Cardiac muscle cell (in vitro differentiated cells and primary cell): ENCODE data around the gene KICS2. TPM values are rescaled to one million over a fixed set of nuclear protein-coding genes. Genes with fewer than 3 reads are reported as not detected.

ENCODE experiments used
- DNase-seq, 2 donors: peaks; one replicate each; pipeline versions ENCODE4 v3.0.0 to v3.0.0-alpha.2; 2010 to 2017; ENCODE audit warnings: low read depth in 1 of 2, low spot score in 1 of 2
- H3K27ac ChIP-seq: fragments of 200-600 bp; sonication (generic); 2 replicates; pipeline ENCODE4 v1.5.1; 2016
- H3K27me3 ChIP-seq: fragments of 200-600 bp; sonication (generic); 2 replicates; pipeline ENCODE4 v1.6.0; 2016; ENCODE audit warnings: control low read depth
- H3K36me3 ChIP-seq: fragments of 200-600 bp; sonication (generic); 2 replicates; pipeline ENCODE4 v1.5.1; 2016; ENCODE audit warnings: control low read depth
- H3K4me1 ChIP-seq: fragments of 200-600 bp; sonication (generic); 2 replicates; pipeline ENCODE4 v1.8.1; 2017; ENCODE audit warnings: low read depth, mild to moderate bottlenecking, mixed run types
- H3K4me3 ChIP-seq: fragments of 200-600 bp; sonication (generic); 2 replicates; pipeline ENCODE4 v1.5.1; 2016; ENCODE audit warnings: mild to moderate bottlenecking
- H3K9me3 ChIP-seq: fragments of 200-600 bp; sonication (generic); 2 replicates; pipeline ENCODE4 v1.5.1; 2017; ENCODE audit warnings: low read depth, mild to moderate bottlenecking, control low read depth
- polyA plus RNA-seq: library from polyadenylated mRNA; unstranded; fragments of >200 nt; fragmentation: Nextera tagmentation; extraction: Ambion mirVana; gene quantifications from 2 replicates; pipeline ENCODE4 v1.2.1, GENCODE V29; 2016
- total RNA-seq: library from RNA; depleted of rRNA; stranded (reverse); fragments of >200 nt; gene quantifications from 2 replicates; pipeline ENCODE4 v1.2.3, GENCODE V29; 2016
- TF ChIP-seq, protein P1 (sequence below): IDR thresholded peaks from 2 replicates; pipeline ENCODE4 v1.5.1; 2012; ENCODE audit warnings: low read depth, mild to moderate bottlenecking, low read length

KICS2 gene
- total and polyA plus RNA-seq, 2 experiments from 2014 or later, result 0.81 to 7.2 TPM

DNA sequence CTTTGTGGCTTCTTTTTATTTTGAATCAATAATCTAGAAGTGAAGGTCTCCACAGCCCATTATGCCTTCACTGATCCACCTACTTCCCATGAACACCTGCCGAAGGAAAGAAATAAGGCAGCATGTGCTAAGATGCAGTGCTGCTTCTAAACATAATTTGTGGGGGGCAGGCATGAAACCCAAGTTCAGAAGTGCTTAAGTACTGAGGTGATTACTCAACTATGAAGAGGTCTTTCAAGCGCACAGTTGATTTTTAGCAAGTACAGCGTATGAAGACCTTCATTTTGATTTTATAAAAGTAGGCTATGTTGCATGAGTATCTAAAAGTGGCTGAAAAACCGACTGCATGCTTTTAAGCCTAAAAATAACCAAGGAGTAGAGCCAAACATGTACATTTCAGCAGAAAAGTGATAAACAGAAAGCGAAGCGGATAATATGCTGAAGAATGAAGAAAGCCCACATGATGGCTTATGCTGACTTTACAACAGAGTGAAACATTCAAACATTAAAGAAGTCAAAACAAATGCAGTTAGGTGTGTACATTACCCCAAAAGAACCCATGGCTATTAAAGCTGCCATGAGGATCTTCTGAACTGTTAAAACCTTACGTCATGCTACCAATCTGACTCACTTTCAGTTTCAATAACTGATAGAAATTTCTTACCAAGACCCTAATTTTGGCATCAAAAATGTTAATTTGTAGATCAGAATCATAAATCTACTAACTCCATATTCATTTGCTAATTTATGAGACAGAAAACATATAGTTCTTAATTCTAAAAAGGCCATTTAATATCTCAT, 29.3 kb downstream of the KICS2 start:
- H3K36me3 ChIP-seq, result no peaks in the 10 kb centered on the region
- H3K4me3 ChIP-seq, result no peak overlapping the region
- TF ChIP-seq, protein P1, sequence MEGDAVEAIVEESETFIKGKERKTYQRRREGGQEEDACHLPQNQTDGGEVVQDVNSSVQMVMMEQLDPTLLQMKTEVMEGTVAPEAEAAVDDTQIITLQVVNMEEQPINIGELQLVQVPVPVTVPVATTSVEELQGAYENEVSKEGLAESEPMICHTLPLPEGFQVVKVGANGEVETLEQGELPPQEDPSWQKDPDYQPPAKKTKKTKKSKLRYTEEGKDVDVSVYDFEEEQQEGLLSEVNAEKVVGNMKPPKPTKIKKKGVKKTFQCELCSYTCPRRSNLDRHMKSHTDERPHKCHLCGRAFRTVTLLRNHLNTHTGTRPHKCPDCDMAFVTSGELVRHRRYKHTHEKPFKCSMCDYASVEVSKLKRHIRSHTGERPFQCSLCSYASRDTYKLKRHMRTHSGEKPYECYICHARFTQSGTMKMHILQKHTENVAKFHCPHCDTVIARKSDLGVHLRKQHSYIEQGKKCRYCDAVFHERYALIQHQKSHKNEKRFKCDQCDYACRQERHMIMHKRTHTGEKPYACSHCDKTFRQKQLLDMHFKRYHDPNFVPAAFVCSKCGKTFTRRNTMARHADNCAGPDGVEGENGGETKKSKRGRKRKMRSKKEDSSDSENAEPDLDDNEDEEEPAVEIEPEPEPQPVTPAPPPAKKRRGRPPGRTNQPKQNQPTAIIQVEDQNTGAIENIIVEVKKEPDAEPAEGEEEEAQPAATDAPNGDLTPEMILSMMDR, result no peak
- H3K4me1 ChIP-seq, result no peaks in the 10 kb centered on the region
- H3K27me3 ChIP-seq, result no peaks in the 10 kb centered on the region
- H3K27ac ChIP-seq, result no peak overlapping the region
- no peak for DNase-seq
- no peaks in the 10 kb centered on the region for H3K9me3 ChIP-seq

GRCh38 chr12:64190140-64190539, 32.0 kb downstream of the KICS2 start:
- no peaks in the 10 kb centered on the region for H3K9me3 ChIP-seq
- H3K27me3 ChIP-seq, result no peaks in the 10 kb centered on the region
- TF ChIP-seq, protein P1, result no peak
- H3K27ac ChIP-seq, result no peak overlapping the region
- no peak for DNase-seq
- H3K36me3 ChIP-seq, result no peaks in the 10 kb centered on the region
- no peaks in the 10 kb centered on the region for H3K4me1 ChIP-seq
- H3K4me3 ChIP-seq, result no peak overlapping the region

GRCh38 chr12:64189530-64189929, 32.6 kb downstream of the KICS2 start:
- TF ChIP-seq, protein P1, result no peak
- no peaks in the 10 kb centered on the region for H3K9me3 ChIP-seq

GRCh38 chr12:64187794-64188193, 34.3 kb downstream of the KICS2 start:
- no peaks in the 10 kb centered on the region for H3K36me3 ChIP-seq
- DNase-seq, result no peak

More at GRCh38 chr12:64189530-64189929, 32.6 kb downstream of the KICS2 start:
- DNase-seq, result no peak
- no peaks in the 10 kb centered on the region for H3K36me3 ChIP-seq
- no peaks in the 10 kb centered on the region for H3K27me3 ChIP-seq
- no peak overlapping the region for H3K4me3 ChIP-seq
- H3K27ac ChIP-seq, result no peak overlapping the region
- no peaks in the 10 kb centered on the region for H3K4me1 ChIP-seq

DNA sequence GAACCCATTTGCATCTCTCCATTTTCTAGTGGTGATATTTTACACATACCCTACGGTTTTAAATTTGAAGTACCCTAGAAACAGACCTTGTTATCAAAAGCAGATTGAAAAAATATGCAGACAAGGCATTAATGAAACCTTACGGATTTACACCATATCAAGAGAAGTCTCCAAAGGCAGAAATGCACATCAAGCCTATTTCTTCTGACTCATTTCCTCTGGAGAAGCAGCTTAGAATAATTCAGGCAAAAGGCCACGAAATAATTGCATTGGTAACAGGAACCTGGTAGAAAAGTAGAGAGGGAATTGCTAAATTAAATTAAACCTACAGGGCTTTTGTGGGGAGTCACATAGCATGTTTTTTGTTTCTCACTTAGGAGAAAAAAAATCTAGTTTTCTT, 34.7 kb downstream of the KICS2 start:
- TF ChIP-seq, protein P1, result no peak
- no peak overlapping the region for H3K27ac ChIP-seq
- no peaks in the 10 kb centered on the region for H3K27me3 ChIP-seq
- no peaks in the 10 kb centered on the region for H3K4me1 ChIP-seq
- DNase-seq, result peak in 1 of 2 donors; percentile 82
- no peaks in the 10 kb centered on the region for H3K36me3 ChIP-seq
- H3K9me3 ChIP-seq, result no peaks in the 10 kb centered on the region
- H3K4me3 ChIP-seq, result no peak overlapping the region

More at GRCh38 chr12:64187794-64188193, 34.3 kb downstream of the KICS2 start:
- no peaks in the 10 kb centered on the region for H3K4me1 ChIP-seq
- H3K9me3 ChIP-seq, result no peaks in the 10 kb centered on the region
- no peaks in the 10 kb centered on the region for H3K27me3 ChIP-seq
- H3K4me3 ChIP-seq, result no peak overlapping the region
- TF ChIP-seq, protein P1, result no peak
- no peak overlapping the region for H3K27ac ChIP-seq
